K562 (cell line): ENCODE results near the gene PYCR2. TPM values are rescaled to one million over a fixed set of nuclear protein-coding genes. Genes with fewer than 3 reads are reported as not detected.
A peak's percentile ranks its signal among the peaks of the same experiment; 100 is the strongest.

Experiments
- DMBX1 ChIP-seq: fragments of 250-450 bp; sonication (Bioruptor Pico); IDR thresholded peaks from 2 replicates; pipeline ENCODE4 v1.8.0; 2022; ENCODE audit warnings: inconsistent platforms, mild to moderate bottlenecking, moderate library complexity, borderline replicate concordance
- ILK ChIP-seq: fragments of 450-650 bp; IDR thresholded peaks from 2 replicates; pipeline ENCODE4 v1.6.1; 2016; ENCODE audit warnings: missing genetic modification characterization, low read depth, mild to moderate bottlenecking, missing compliant biosample characterization, moderate library complexity, borderline replicate concordance
- RHOXF2B ChIP-seq: fragments of 250-450 bp; sonication (Bioruptor Pico); conservative IDR thresholded peaks from 2 replicates; pipeline ENCODE4 v1.5.1; 2021
- SMC3 ChIP-seq: conservative IDR thresholded peaks from 2 replicates; pipeline ENCODE4 v1.6.1; 2011; ENCODE audit warnings: low read depth, low read length, improper control_type of control experiment; ENCODE audit not compliant: insufficient read depth
- XRCC5 ChIP-seq: fragments of 200-400 bp; formaldehyde crosslinking; IDR thresholded peaks from 2 replicates; pipeline ENCODE4 v1.6.1; 2017; ENCODE audit warnings: low read depth, mild to moderate bottlenecking, low read length
- ZFX ChIP-seq: sonication (generic); formaldehyde crosslinking; IDR thresholded peaks from 2 replicates; pipeline ENCODE4 v1.8.0; 2022; ENCODE audit warnings: mild to moderate bottlenecking, missing genetic modification reagents, moderate library complexity
- polyA plus RNA-seq, 8 experiments: library from polyadenylated mRNA; depleted of rRNA in 4 of 8; stranded (reverse) in 5 of 8; unstranded in 3 of 8; fragments of >200 nt; fragmentation: Nextera tagmentation in 2 of 8; fragmentation: Illumina TruSeq in 1 of 8; extraction: Ambion mirVana in 2 of 8; extraction: Trizol in 1 of 8; gene quantifications; 2 replicates each; pipeline versions ENCODE4 v1.2.1 to v1.2.3, GENCODE V29; 2011 to 2014; ENCODE audit warnings: inconsistent platforms in 1 of 8, missing spikeins in 1 of 8
- total RNA-seq, 7 experiments: library from RNA; depleted of rRNA in 6 of 7; stranded (reverse); fragments of >200 nt in 6 of 7; fragmentation: Illumina TruSeq in 2 of 7; extraction: Trizol in 2 of 7; gene quantifications; 2 replicates each; pipeline versions ENCODE4 v1.2.1 to v1.2.3, GENCODE V29; 2011 to 2021; ENCODE audit warnings: low replicate concordance in 1 of 7
- TF ChIP-seq, protein P1 (sequence below): fragments of 200-800 bp; sonication (Bioruptor generic); IDR thresholded peaks from 2 replicates; pipeline ENCODE4 v1.6.1; 2016; ENCODE audit warnings: missing genetic modification characterization, missing compliant biosample characterization
- TF ChIP-seq, protein P2 (sequence below): fragments of 250-450 bp; sonication (Bioruptor Pico); IDR thresholded peaks from 2 replicates; pipeline ENCODE4 v1.5.0; 2022; ENCODE audit warnings: mild to moderate bottlenecking
- TF ChIP-seq, protein P3 (sequence below), 2 experiments: fragments of 450-650 bp; formaldehyde crosslinking in 1 of 2; IDR thresholded peaks; 2 replicates each; pipeline versions ENCODE4 v1.4.0 to v1.6.1; 2014 to 2020; ENCODE audit warnings: mild to moderate bottlenecking in 2 of 2, borderline replicate concordance in 1 of 2, low read depth in 1 of 2
- TF ChIP-seq, protein P4 (sequence below): fragments of 450-650 bp; conservative IDR thresholded peaks from 2 replicates; pipeline ENCODE4 v1.6.1; 2016; ENCODE audit warnings: missing genetic modification characterization, low read depth, mild to moderate bottlenecking, missing compliant biosample characterization, moderate library complexity

The PYCR2 gene
- total and polyA plus RNA-seq, 9 of the 15 experiments (the other 6 are each of a cell fraction or from before 2014, with no cell fraction given): 5.5 to 219 (median 127) TPM

DNA sequence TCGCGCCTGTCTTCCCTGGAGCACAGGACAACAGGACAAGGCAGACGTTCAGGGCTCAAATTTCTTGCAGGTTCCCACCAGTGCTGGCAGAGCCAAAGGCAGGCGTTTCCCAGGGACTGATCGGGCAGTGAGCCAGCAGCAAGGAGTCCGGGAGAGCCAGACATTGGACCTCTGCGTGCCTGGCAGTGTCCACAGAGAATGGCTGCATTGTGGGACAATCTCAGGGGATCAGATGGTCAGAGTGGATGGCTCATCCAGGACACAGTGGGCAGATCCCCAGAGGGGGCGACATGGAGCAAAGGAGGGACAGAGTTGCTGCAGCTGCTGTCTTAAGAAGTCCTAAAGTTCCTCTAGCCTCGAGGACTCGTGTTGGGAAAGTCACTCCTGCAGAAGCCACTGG is 46.5 kb downstream of the PYCR2 start (continued):
- TF ChIP-seq, protein P1, sequence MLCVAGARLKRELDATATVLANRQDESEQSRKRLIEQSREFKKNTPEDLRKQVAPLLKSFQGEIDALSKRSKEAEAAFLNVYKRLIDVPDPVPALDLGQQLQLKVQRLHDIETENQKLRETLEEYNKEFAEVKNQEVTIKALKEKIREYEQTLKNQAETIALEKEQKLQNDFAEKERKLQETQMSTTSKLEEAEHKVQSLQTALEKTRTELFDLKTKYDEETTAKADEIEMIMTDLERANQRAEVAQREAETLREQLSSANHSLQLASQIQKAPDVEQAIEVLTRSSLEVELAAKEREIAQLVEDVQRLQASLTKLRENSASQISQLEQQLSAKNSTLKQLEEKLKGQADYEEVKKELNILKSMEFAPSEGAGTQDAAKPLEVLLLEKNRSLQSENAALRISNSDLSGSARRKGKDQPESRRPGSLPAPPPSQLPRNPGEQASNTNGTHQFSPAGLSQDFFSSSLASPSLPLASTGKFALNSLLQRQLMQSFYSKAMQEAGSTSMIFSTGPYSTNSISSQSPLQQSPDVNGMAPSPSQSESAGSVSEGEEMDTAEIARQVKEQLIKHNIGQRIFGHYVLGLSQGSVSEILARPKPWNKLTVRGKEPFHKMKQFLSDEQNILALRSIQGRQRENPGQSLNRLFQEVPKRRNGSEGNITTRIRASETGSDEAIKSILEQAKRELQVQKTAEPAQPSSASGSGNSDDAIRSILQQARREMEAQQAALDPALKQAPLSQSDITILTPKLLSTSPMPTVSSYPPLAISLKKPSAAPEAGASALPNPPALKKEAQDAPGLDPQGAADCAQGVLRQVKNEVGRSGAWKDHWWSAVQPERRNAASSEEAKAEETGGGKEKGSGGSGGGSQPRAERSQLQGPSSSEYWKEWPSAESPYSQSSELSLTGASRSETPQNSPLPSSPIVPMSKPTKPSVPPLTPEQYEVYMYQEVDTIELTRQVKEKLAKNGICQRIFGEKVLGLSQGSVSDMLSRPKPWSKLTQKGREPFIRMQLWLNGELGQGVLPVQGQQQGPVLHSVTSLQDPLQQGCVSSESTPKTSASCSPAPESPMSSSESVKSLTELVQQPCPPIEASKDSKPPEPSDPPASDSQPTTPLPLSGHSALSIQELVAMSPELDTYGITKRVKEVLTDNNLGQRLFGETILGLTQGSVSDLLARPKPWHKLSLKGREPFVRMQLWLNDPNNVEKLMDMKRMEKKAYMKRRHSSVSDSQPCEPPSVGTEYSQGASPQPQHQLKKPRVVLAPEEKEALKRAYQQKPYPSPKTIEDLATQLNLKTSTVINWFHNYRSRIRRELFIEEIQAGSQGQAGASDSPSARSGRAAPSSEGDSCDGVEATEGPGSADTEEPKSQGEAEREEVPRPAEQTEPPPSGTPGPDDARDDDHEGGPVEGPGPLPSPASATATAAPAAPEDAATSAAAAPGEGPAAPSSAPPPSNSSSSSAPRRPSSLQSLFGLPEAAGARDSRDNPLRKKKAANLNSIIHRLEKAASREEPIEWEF (CRISPR knock-in tag): no peak
- no peak for TF ChIP-seq ILK (tag)
- TF ChIP-seq, protein P2, sequence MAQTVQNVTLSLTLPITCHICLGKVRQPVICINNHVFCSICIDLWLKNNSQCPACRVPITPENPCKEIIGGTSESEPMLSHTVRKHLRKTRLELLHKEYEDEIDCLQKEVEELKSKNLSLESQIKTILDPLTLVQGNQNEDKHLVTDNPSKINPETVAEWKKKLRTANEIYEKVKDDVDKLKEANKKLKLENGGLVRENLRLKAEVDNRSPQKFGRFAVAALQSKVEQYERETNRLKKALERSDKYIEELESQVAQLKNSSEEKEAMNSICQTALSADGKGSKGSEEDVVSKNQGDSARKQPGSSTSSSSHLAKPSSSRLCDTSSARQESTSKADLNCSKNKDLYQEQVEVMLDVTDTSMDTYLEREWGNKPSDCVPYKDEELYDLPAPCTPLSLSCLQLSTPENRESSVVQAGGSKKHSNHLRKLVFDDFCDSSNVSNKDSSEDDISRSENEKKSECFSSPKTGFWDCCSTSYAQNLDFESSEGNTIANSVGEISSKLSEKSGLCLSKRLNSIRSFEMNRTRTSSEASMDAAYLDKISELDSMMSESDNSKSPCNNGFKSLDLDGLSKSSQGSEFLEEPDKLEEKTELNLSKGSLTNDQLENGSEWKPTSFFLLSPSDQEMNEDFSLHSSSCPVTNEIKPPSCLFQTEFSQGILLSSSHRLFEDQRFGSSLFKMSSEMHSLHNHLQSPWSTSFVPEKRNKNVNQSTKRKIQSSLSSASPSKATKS (CRISPR knock-in tag): no peak
- TF ChIP-seq, protein P3, sequence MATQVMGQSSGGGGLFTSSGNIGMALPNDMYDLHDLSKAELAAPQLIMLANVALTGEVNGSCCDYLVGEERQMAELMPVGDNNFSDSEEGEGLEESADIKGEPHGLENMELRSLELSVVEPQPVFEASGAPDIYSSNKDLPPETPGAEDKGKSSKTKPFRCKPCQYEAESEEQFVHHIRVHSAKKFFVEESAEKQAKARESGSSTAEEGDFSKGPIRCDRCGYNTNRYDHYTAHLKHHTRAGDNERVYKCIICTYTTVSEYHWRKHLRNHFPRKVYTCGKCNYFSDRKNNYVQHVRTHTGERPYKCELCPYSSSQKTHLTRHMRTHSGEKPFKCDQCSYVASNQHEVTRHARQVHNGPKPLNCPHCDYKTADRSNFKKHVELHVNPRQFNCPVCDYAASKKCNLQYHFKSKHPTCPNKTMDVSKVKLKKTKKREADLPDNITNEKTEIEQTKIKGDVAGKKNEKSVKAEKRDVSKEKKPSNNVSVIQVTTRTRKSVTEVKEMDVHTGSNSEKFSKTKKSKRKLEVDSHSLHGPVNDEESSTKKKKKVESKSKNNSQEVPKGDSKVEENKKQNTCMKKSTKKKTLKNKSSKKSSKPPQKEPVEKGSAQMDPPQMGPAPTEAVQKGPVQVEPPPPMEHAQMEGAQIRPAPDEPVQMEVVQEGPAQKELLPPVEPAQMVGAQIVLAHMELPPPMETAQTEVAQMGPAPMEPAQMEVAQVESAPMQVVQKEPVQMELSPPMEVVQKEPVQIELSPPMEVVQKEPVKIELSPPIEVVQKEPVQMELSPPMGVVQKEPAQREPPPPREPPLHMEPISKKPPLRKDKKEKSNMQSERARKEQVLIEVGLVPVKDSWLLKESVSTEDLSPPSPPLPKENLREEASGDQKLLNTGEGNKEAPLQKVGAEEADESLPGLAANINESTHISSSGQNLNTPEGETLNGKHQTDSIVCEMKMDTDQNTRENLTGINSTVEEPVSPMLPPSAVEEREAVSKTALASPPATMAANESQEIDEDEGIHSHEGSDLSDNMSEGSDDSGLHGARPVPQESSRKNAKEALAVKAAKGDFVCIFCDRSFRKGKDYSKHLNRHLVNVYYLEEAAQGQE (IDR thresholded peaks at IDR 0.05; ENCODE audit: borderline replicate concordance): peak; percentile 28; the same call in 1 of the 2 replicates
- TF ChIP-seq, protein P3 (CRISPR knock-in tag; IDR thresholded peaks at IDR 0.05; ENCODE audit: low read depth): no peak
- TF ChIP-seq XRCC5: 0 out of 2 replicates have a peak, but pooled peaks have one; percentile 34
- no peak for TF ChIP-seq RHOXF2B
- TF ChIP-seq, protein P4, sequence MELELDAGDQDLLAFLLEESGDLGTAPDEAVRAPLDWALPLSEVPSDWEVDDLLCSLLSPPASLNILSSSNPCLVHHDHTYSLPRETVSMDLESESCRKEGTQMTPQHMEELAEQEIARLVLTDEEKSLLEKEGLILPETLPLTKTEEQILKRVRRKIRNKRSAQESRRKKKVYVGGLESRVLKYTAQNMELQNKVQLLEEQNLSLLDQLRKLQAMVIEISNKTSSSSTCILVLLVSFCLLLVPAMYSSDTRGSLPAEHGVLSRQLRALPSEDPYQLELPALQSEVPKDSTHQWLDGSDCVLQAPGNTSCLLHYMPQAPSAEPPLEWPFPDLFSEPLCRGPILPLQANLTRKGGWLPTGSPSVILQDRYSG (tag): no peak
- no peak for TF ChIP-seq DMBX1 (CRISPR knock-in tag)
- no peak for TF ChIP-seq ZFX (CRISPR knock-in tag)
- TF ChIP-seq SMC3: 0 out of 2 replicates have a peak, but pooled peaks have one; percentile 18
